Measurements from ENCODE around the gene EXOC3.

- TF ChIP-seq EP300 (IDR thresholded peaks at IDR 0.05; ENCODE audit: low read depth), result no peak
- TF ChIP-seq CTCF (IDR thresholded peaks at IDR 0.05), result no peak
- no peak for TF ChIP-seq POLR2A (IDR thresholded peaks at IDR 0.05)
- TF ChIP-seq POLR2AphosphoS5 (IDR thresholded peaks at IDR 0.05), result no peak
Measured at GRCh38 chr5:464843-465590, 22.0 kb downstream of the EXOC3 start.

Measured in transverse colon (tissue), 4 donors.